ENCODE results near the gene COL20A1.

The COL20A1 gene

GRCh38 chr20:63254606-63255384 lies 38.2 kb upstream of the COL20A1 start:
- Histone ChIP-seq H3K9me3 (no peaks in the 10 kb centered on the region), H3K4me1 (no peaks in the 10 kb centered on the region), H3K4me3 (no peak overlapping the region), H3K27me3 (ENCODE audit: low read depth) (peaks cover 66% of the 10 kb centered on the region), H3K36me3 (replicated peaks) (no peaks in the 10 kb centered on the region)
- in situ Hi-C loops (cut with MboI; ENCODE audit: low sequenced_read_pairs) = no loop called here
- DNase-seq (ENCODE audit: low spot score in 2 of 2) = no peak

- Histone ChIP-seq H3K4me1 (no peaks in the 10 kb centered on the region), H3K4me3 (no peak overlapping the region), H3K9me3 (no peaks in the 10 kb centered on the region), H3K27me3 (ENCODE audit: low read depth) (peaks cover 80% of the 10 kb centered on the region), H3K36me3 (replicated peaks) (no peaks in the 10 kb centered on the region)
- in situ Hi-C loops (cut with MboI; ENCODE audit: low sequenced_read_pairs) = no loop called here
- DNase-seq (ENCODE audit: low spot score in 2 of 2) = no peak
These were observed 36.9 kb upstream of the COL20A1 start for GRCh38 chr20:63255931-63256704.

- in situ Hi-C loops (cut with MboI; ENCODE audit: low sequenced_read_pairs) = no loop called here
- peaks cover 83% of the 10 kb centered on the region for H3K27me3 ChIP-seq (ENCODE audit: low read depth)
- no peaks in the 10 kb centered on the region for H3K4me1 ChIP-seq
These were observed 36.0 kb upstream of the COL20A1 start for GRCh38 chr20:63256954-63257353.

GRCh38 chr20:63257629-63258028 lies 35.4 kb upstream of the COL20A1 start:
- in situ Hi-C loops (cut with MboI; ENCODE audit: low sequenced_read_pairs) = no loop called here
- no peaks in the 10 kb centered on the region for H3K9me3 ChIP-seq
- peaks cover 79% of the 10 kb centered on the region for H3K27me3 ChIP-seq (ENCODE audit: low read depth)
- DNase-seq (ENCODE audit: low spot score in 2 of 2) = no peak
- H3K4me3 ChIP-seq = no peak overlapping the region
- H3K36me3 ChIP-seq (replicated peaks) = no peaks in the 10 kb centered on the region
- H3K4me1 ChIP-seq = no peaks in the 10 kb centered on the region

More at GRCh38 chr20:63256954-63257353, 36.0 kb upstream of the COL20A1 start:
- H3K36me3 ChIP-seq (replicated peaks) = no peaks in the 10 kb centered on the region
- no peak overlapping the region for H3K4me3 ChIP-seq
- no peak for DNase-seq (ENCODE audit: low spot score in 2 of 2)
- no peaks in the 10 kb centered on the region for H3K9me3 ChIP-seq

GRCh38 chr20:63258781-63259180 lies 34.2 kb upstream of the COL20A1 start:
- Histone ChIP-seq H3K4me1 (no peaks in the 10 kb centered on the region), H3K36me3 (replicated peaks) (no peaks in the 10 kb centered on the region), H3K9me3 (no peaks in the 10 kb centered on the region), H3K27me3 (ENCODE audit: low read depth) (peaks cover 79% of the 10 kb centered on the region), H3K4me3 (no peak overlapping the region)
- in situ Hi-C loops (cut with MboI; ENCODE audit: low sequenced_read_pairs) = no loop called here
- no peak for DNase-seq (ENCODE audit: low spot score in 2 of 2)

GRCh38 chr20:63259734-63260460 lies 33.1 kb upstream of the COL20A1 start:
- H3K4me1 ChIP-seq = no peaks in the 10 kb centered on the region
- H3K4me3 ChIP-seq = no peak overlapping the region
- H3K36me3 ChIP-seq (replicated peaks) = no peaks in the 10 kb centered on the region
- peaks cover 80% of the 10 kb centered on the region for H3K27me3 ChIP-seq (ENCODE audit: low read depth)
- in situ Hi-C loops (cut with MboI; ENCODE audit: low sequenced_read_pairs) = no loop called here
- DNase-seq (ENCODE audit: low spot score in 2 of 2) = no peak
- H3K9me3 ChIP-seq = no peaks in the 10 kb centered on the region

- Histone ChIP-seq H3K27me3 (ENCODE audit: low read depth) (peaks cover 80% of the 10 kb centered on the region), H3K4me3 (no peak overlapping the region), H3K9me3 (no peaks in the 10 kb centered on the region), H3K4me1 (no peaks in the 10 kb centered on the region), H3K36me3 (replicated peaks) (no peaks in the 10 kb centered on the region)
- no peak for DNase-seq (ENCODE audit: low spot score in 2 of 2)
- in situ Hi-C loops (cut with MboI; ENCODE audit: low sequenced_read_pairs) = no loop called here
These were observed 32.5 kb upstream of the COL20A1 start for GRCh38 chr20:63260521-63260920.

GRCh38 chr20:63261060-63261794 lies 31.8 kb upstream of the COL20A1 start:
- in situ Hi-C loops (cut with MboI; ENCODE audit: low sequenced_read_pairs) = no loop called here
- Histone ChIP-seq H3K4me1 (no peaks in the 10 kb centered on the region), H3K27me3 (ENCODE audit: low read depth) (peaks cover 80% of the 10 kb centered on the region), H3K36me3 (replicated peaks) (no peaks in the 10 kb centered on the region), H3K9me3 (no peaks in the 10 kb centered on the region), H3K4me3 (no peak overlapping the region)
- no peak for DNase-seq (ENCODE audit: low spot score in 2 of 2)

GRCh38 chr20:63261795-63262528 lies 31.0 kb upstream of the COL20A1 start:
- H3K4me3 ChIP-seq = no peak overlapping the region
- DNase-seq (ENCODE audit: low spot score in 2 of 2) = no peak
- no peaks in the 10 kb centered on the region for H3K9me3 ChIP-seq
- H3K27me3 ChIP-seq (ENCODE audit: low read depth) = peaks cover 74% of the 10 kb centered on the region
- no peaks in the 10 kb centered on the region for H3K36me3 ChIP-seq (replicated peaks)
- H3K4me1 ChIP-seq = no peaks in the 10 kb centered on the region
- in situ Hi-C loops (cut with MboI; ENCODE audit: low sequenced_read_pairs) = no loop called here

- Histone ChIP-seq H3K4me1 (no peaks in the 10 kb centered on the region), H3K4me3 (no peak overlapping the region), H3K27me3 (ENCODE audit: low read depth) (peaks cover 74% of the 10 kb centered on the region), H3K9me3 (no peaks in the 10 kb centered on the region), H3K36me3 (replicated peaks) (no peaks in the 10 kb centered on the region)
- no peak for DNase-seq (ENCODE audit: low spot score in 2 of 2)
- in situ Hi-C loops (cut with MboI; ENCODE audit: low sequenced_read_pairs) = no loop called here
These were observed 30.1 kb upstream of the COL20A1 start for GRCh38 chr20:63262836-63263235.

GRCh38 chr20:63264000-63264399 lies 29.0 kb upstream of the COL20A1 start:
- no peak for DNase-seq (ENCODE audit: low spot score in 2 of 2)
- H3K4me3 ChIP-seq = no peak overlapping the region
- H3K9me3 ChIP-seq = no peaks in the 10 kb centered on the region
- peaks cover 63% of the 10 kb centered on the region for H3K27me3 ChIP-seq (ENCODE audit: low read depth)
- no peaks in the 10 kb centered on the region for H3K4me1 ChIP-seq
- in situ Hi-C loops (cut with MboI; ENCODE audit: low sequenced_read_pairs) = no loop called here
- no peaks in the 10 kb centered on the region for H3K36me3 ChIP-seq (replicated peaks)

- no peak for DNase-seq (ENCODE audit: low spot score in 2 of 2)
- in situ Hi-C loops (cut with MboI; ENCODE audit: low sequenced_read_pairs) = no loop called here
- Histone ChIP-seq H3K27me3 (ENCODE audit: low read depth) (peaks cover 59% of the 10 kb centered on the region), H3K4me1 (no peaks in the 10 kb centered on the region), H3K9me3 (no peaks in the 10 kb centered on the region), H3K4me3 (no peak overlapping the region), H3K36me3 (replicated peaks) (no peaks in the 10 kb centered on the region)
These were observed 28.5 kb upstream of the COL20A1 start for GRCh38 chr20:63264519-63264918.
